ENCODE measurements around the gene RNF208.

DNA sequence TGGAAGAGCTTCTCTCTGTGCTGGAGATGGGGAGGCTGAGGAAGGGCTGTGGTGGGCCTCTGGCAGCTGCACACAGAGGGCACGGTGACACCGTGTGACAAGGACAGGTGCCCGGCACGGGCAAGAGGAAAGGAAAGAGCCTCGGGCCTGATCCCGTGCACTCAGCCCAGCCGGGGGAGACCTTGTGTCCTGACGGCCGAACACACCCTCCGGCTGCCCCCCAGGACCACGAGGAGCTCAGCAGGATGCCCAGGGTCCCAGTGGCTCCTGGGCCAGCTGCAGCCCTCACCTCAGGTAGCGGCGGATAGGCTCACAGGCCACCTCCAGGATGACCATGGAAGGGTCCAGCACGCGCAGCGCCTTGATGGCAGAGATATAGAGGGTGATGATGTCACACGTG, 39.2 kb downstream of the RNF208 start:
- TF ChIP-seq, protein P1, sequence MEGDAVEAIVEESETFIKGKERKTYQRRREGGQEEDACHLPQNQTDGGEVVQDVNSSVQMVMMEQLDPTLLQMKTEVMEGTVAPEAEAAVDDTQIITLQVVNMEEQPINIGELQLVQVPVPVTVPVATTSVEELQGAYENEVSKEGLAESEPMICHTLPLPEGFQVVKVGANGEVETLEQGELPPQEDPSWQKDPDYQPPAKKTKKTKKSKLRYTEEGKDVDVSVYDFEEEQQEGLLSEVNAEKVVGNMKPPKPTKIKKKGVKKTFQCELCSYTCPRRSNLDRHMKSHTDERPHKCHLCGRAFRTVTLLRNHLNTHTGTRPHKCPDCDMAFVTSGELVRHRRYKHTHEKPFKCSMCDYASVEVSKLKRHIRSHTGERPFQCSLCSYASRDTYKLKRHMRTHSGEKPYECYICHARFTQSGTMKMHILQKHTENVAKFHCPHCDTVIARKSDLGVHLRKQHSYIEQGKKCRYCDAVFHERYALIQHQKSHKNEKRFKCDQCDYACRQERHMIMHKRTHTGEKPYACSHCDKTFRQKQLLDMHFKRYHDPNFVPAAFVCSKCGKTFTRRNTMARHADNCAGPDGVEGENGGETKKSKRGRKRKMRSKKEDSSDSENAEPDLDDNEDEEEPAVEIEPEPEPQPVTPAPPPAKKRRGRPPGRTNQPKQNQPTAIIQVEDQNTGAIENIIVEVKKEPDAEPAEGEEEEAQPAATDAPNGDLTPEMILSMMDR (conservative IDR thresholded peaks at IDR 0.05; ENCODE audit: low read length): no peak
- no peak for TF ChIP-seq EZH2phosphoT487 (IDR thresholded peaks at IDR 0.05; ENCODE audit: borderline replicate concordance)
